ENCODE results near the gene CDR2. TPM values are rescaled to one million over a fixed set of nuclear protein-coding genes. Genes with fewer than 3 reads are reported as not detected.

CDR2 gene
- total and polyA plus RNA-seq, 9 of the 15 experiments (the other 6 are each of a cell fraction or from before 2014, with no cell fraction given), result 4.6 to 30.3 (median 19.9) TPM

DNA sequence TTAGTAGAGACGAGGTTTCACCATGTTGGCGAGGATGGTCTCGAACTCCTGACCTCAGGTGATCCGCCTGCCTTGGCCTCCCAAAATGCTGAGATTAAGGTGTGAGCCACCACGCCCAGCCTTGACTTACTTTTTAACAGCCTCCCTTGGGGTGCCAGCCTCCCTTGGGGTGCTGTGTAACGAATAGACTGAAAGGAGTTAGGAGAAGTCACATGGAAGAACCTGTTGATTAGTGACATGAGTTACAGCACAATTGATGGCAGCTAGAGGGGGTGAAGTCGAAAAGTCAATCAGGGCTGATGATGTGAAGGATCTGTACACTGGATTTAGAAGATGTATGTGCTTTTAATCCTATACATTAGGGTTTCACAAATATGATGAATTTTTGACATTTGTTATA, 39.4 kb upstream of the CDR2 start:
- TF ChIP-seq, protein P1, sequence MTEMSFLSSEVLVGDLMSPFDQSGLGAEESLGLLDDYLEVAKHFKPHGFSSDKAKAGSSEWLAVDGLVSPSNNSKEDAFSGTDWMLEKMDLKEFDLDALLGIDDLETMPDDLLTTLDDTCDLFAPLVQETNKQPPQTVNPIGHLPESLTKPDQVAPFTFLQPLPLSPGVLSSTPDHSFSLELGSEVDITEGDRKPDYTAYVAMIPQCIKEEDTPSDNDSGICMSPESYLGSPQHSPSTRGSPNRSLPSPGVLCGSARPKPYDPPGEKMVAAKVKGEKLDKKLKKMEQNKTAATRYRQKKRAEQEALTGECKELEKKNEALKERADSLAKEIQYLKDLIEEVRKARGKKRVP (CRISPR knock-in tag; IDR thresholded peaks at IDR 0.05), result no peak
- TF ChIP-seq ATF7 (IDR thresholded peaks at IDR 0.05), result no peak
- TF ChIP-seq KHSRP (IDR thresholded peaks at IDR 0.05), result no peak
- TF ChIP-seq GTF2F1 (IDR thresholded peaks at IDR 0.05; ENCODE audit: low read depth, low read length), result no peak
- TF ChIP-seq HSF4 (CRISPR knock-in tag; IDR thresholded peaks at IDR 0.05; ENCODE audit: borderline replicate concordance), result no peak
- TF ChIP-seq SMARCA4 (IDR thresholded peaks at IDR 0.05), result no peak
- no peak for TF ChIP-seq CBFB (CRISPR knock-in tag; IDR thresholded peaks at IDR 0.05)
- no TSS peak for BruUV-seq (replicated peaks)
- FAIRE-seq (no peak), ATAC-seq (no peak), DNase-seq (ENCODE audit: extremely low read depth in 1 of 4, low spot score in 3 of 4) (no peak)
- no peaks in the 10 kb centered on the region; the same call in 2 of the 3 replicates for H3K36me3 ChIP-seq (ENCODE audit: control insufficient read depth, insufficient read depth, low read length)
- intact Hi-C loops (cut with micrococcal nuclease), result no loop called here
- H3K9me1 ChIP-seq (ENCODE audit: control insufficient read depth, insufficient read depth, low read length), result no peaks in the 10 kb centered on the region
- H3K27ac ChIP-seq (ENCODE audit: extremely low read depth, low read depth, low read length), result no peak overlapping the region
- in situ Hi-C loops (cut with MboI), result no loop called here
- no peak overlapping the region for H3K9ac ChIP-seq (ENCODE audit: insufficient read depth in 1 of 2, low read depth in 2 of 2, low read length in 2 of 2)
- H2AFZ ChIP-seq (ENCODE audit: low read depth, low read length), result no peak overlapping the region
- 91% methylated on average over 7 of the region's 7 CpGs for WGBS (ENCODE audit: insufficient coverage, low coverage, missing lambda C conversion rate)
- H3K4me2 ChIP-seq (ENCODE audit: insufficient read depth, low read length), result no peak overlapping the region
- H3K4me1 ChIP-seq (replicated peaks in 1 of 2; ENCODE audit: control insufficient read depth in 2 of 2, insufficient read depth in 2 of 2, low read length in 2 of 2), result no peaks in the 10 kb centered on the region; a peak in 1 of 5 replicates
- ChIA-PET POLR2A (no interaction called here), CTCF (ENCODE audit: low intra/inter-chr PET ratio) (no interaction called here)
- H3K4me3 ChIP-seq, result no peak overlapping the region
- H4K20me1 ChIP-seq (replicated peaks; ENCODE audit: control insufficient read depth, insufficient read depth, low read length), result no peaks in the 10 kb centered on the region
- H3K9me3 ChIP-seq (replicated peaks; ENCODE audit: control insufficient read depth, insufficient read depth, low read depth, low read length), result no peaks in the 10 kb centered on the region
- H3K27me3 ChIP-seq (ENCODE audit: control insufficient read depth in 2 of 2, insufficient read depth in 2 of 2, low read length in 2 of 2), result no peaks in the 10 kb centered on the region
- no peaks in the 10 kb centered on the region for H3K79me2 ChIP-seq (ENCODE audit: control insufficient read depth, insufficient read depth, low read length)

DNA sequence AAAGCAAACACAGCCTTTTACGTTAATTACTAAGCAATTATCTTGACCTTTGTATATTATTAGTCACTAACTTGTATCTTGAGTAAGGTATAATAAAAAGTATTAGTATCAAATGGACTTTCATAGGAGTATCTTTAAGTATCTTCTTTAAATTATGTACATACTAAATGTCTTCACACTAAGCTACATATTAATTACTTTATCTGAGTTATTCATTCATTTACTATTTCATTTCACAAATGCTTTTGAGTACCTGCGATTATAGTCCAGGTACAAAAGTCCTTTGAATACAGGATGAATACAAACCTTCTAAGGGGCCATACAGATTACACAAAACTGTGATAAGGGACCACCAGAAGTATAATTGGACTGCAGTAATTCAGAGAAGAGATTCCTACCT, 33.1 kb upstream of the CDR2 start:
- Histone ChIP-seq H4K20me1 (replicated peaks; ENCODE audit: control insufficient read depth, insufficient read depth, low read length) (no peaks in the 10 kb centered on the region), H3K4me1 (replicated peaks in 1 of 2; ENCODE audit: control insufficient read depth in 2 of 2, insufficient read depth in 2 of 2, low read length in 2 of 2) (no peaks in the 10 kb centered on the region), H3K4me3 (no peak overlapping the region), H2AFZ (ENCODE audit: low read depth, low read length) (no peak overlapping the region), H3K9me1 (ENCODE audit: control insufficient read depth, insufficient read depth, low read length) (no peaks in the 10 kb centered on the region), H3K79me2 (ENCODE audit: control insufficient read depth, insufficient read depth, low read length) (no peaks in the 10 kb centered on the region), H3K9ac (ENCODE audit: insufficient read depth in 1 of 2, low read depth in 2 of 2, low read length in 2 of 2) (no peak overlapping the region), H3K4me2 (ENCODE audit: insufficient read depth, low read length) (no peak overlapping the region), H3K27me3 (ENCODE audit: control insufficient read depth in 2 of 2, insufficient read depth in 2 of 2, low read length in 2 of 2) (no peaks in the 10 kb centered on the region), H3K9me3 (replicated peaks; ENCODE audit: control insufficient read depth, insufficient read depth, low read depth, low read length) (no peaks in the 10 kb centered on the region), H3K36me3 (ENCODE audit: control insufficient read depth, insufficient read depth, low read length) (no peaks in the 10 kb centered on the region), H3K27ac (ENCODE audit: extremely low read depth, low read depth, low read length) (no peak overlapping the region)
- no peak for ATAC-seq
- intact Hi-C loops (cut with micrococcal nuclease), result no loop called here
- TF ChIP-seq CBX2 (IDR thresholded peaks at IDR 0.05; ENCODE audit: insufficient read depth, low read length, poor library complexity, severe bottlenecking) (no peak), TOE1 (IDR thresholded peaks at IDR 0.05; ENCODE audit: borderline replicate concordance) (no peak), TOE1 (CRISPR knock-in tag; IDR thresholded peaks at IDR 0.05; ENCODE audit: borderline replicate concordance, low read depth) (no peak), ZNF121 (CRISPR knock-in tag; conservative IDR thresholded peaks at IDR 0.05) (no peak)
- BruUV-seq (replicated peaks), result no TSS peak
- ChIA-PET CTCF (ENCODE audit: low intra/inter-chr PET ratio) (no interaction called here), POLR2A (interaction anchor here (0.6 kb wide), 1 partner anchor 24 kb away, joined by 3 read pairs; no protein-coding TSS in a partner anchor)
- no peak for DNase-seq (ENCODE audit: extremely low read depth in 1 of 4, low spot score in 3 of 4)
- WGBS (ENCODE audit: insufficient coverage, low coverage, missing lambda C conversion rate), result 88% methylated on average over 2 of the region's 2 CpGs
- no peak for FAIRE-seq
- in situ Hi-C loops (cut with MboI), result no loop called here
